H1 (cell line): ENCODE measurements around the gene TNFRSF8. TPM values are rescaled to one million over a fixed set of nuclear protein-coding genes. Genes with fewer than 3 reads are reported as not detected.

Experiments
- CTCF ChIA-PET: fragments of 300-600 bp; sonication (Branson Sonifier 250); formaldehyde crosslinking; loops from one replicate; lab custom pipeline; 2021; ENCODE audit not compliant: partially characterized antibody; lab: Charles Lee
- POLR2A ChIA-PET: fragments of 300-600 bp; sonication (Branson Sonifier 250); formaldehyde crosslinking; loops from one replicate; lab custom pipeline; 2021; ENCODE audit warnings: inconsistent platforms; ENCODE audit not compliant: partially characterized antibody; lab: Charles Lee
- DNase-seq, 2 experiments: peaks; one replicate each; pipeline versions ENCODE4 v3.0.0 to v3.0.0-alpha.2; 2010 to 2022; ENCODE audit warnings: low spot score in 2 of 2, low read depth in 1 of 2, mixed read lengths in 1 of 2
- FAIRE-seq: peaks from 2 replicates; lab custom pipeline; 2011; peaks lifted over from hg19 to GRCh38; lab: Jason Lieb, UNC
- H2AFZ ChIP-seq: 2 replicates; pipeline ENCODE4 v1.8.1; 2012; ENCODE audit warnings: low read length, inconsistent platforms
- H2AK5ac ChIP-seq: 2 replicates; pipeline ENCODE4 v1.6.1; 2013; ENCODE audit warnings: low read depth, low read length
- H2BK120ac ChIP-seq: replicated peaks from 2 replicates; pipeline ENCODE3; 2013; ENCODE audit warnings: low read depth, low read length, inconsistent platforms
- H2BK12ac ChIP-seq: 2 replicates; pipeline ENCODE4 v1.6.1; 2013; ENCODE audit warnings: low read depth, low read length
- H2BK15ac ChIP-seq: 2 replicates; pipeline ENCODE4 v1.6.1; 2013; ENCODE audit warnings: low read length
- H2BK20ac ChIP-seq: 2 replicates; pipeline ENCODE4 v1.6.1; 2013; ENCODE audit warnings: low read length
- H2BK5ac ChIP-seq: 2 replicates; pipeline ENCODE4 v1.6.1; 2013; ENCODE audit warnings: low read depth, low read length
- H3K14ac ChIP-seq: 2 replicates; pipeline ENCODE4 v1.6.1; 2013; ENCODE audit warnings: inconsistent platforms; ENCODE audit not compliant: insufficient read length
- H3K18ac ChIP-seq: 2 replicates; pipeline ENCODE4 v1.6.1; 2013; ENCODE audit warnings: low read length; ENCODE audit errors: extremely low read depth
- H3K23ac ChIP-seq: 2 replicates; pipeline ENCODE4 v1.6.1; 2013; ENCODE audit warnings: inconsistent platforms; ENCODE audit not compliant: insufficient read length
- H3K23me2 ChIP-seq: 2 replicates; pipeline ENCODE4 v1.6.1; 2013; ENCODE audit warnings: low read depth, low read length
- H3K27ac ChIP-seq: 2 replicates; pipeline ENCODE4 v1.6.1; 2011; ENCODE audit warnings: low read depth, low read length, inconsistent platforms
- H3K27me3 ChIP-seq, 4 experiments: replicated peaks in 1 of 4; 1 replicate in 1 of 4; 2 replicates in 3 of 4; pipeline versions ENCODE4 v1.6.1 to v1.8.1; 2011 to 2013; ENCODE audit warnings: low read length in 3 of 4, mild to moderate bottlenecking in 3 of 4, inconsistent platforms in 2 of 4, mixed read lengths in 2 of 4, moderate library complexity in 1 of 4; ENCODE audit not compliant: control insufficient read depth in 3 of 4, insufficient read depth in 3 of 4; ENCODE audit errors: extremely low read depth in 1 of 4
- H3K36me3 ChIP-seq, 4 experiments: 2 replicates each; pipeline versions ENCODE4 v1.6.1 to v1.8.1; 2011 to 2013; ENCODE audit warnings: mild to moderate bottlenecking in 4 of 4, low read length in 3 of 4, moderate library complexity in 2 of 4, control low read depth in 1 of 4, inconsistent platforms in 1 of 4; ENCODE audit not compliant: insufficient read depth in 4 of 4, control insufficient read depth in 2 of 4
- H3K4ac ChIP-seq: replicated peaks from 2 replicates; pipeline ENCODE3; 2013; ENCODE audit warnings: low read length, low read depth, mixed read lengths, inconsistent platforms; ENCODE audit not compliant: insufficient read length
- H3K4me1 ChIP-seq, 4 experiments: replicated peaks in 1 of 4; 1 replicate in 1 of 4; 2 replicates in 3 of 4; pipeline versions ENCODE4 v1.6.1 to v1.8.1; 2011 to 2013; ENCODE audit warnings: low read length in 3 of 4, inconsistent platforms in 2 of 4, mixed read lengths in 1 of 4; ENCODE audit not compliant: insufficient read depth in 4 of 4, control insufficient read depth in 3 of 4
- H3K4me2 ChIP-seq, 2 experiments: 2 replicates each; pipeline versions ENCODE4 v1.6.1 to v1.8.1; 2011 to 2013; ENCODE audit warnings: low read depth in 2 of 2, low read length in 2 of 2, control low read depth in 1 of 2, inconsistent platforms in 1 of 2, mild to moderate bottlenecking in 1 of 2; ENCODE audit not compliant: insufficient read depth in 1 of 2
- H3K4me3 ChIP-seq, 4 experiments: fragments of 200-600, 300-600 bp in 1 of 4; sonication (generic), shearing (Covaris generic), sonication (Bioruptor Twin) in 1 of 4; 2 replicates each; pipeline versions ENCODE4 v1.5.1 to v1.8.1; 2011 to 2016; ENCODE audit warnings: low read length in 4 of 4, low read depth in 3 of 4, control low read depth in 2 of 4, inconsistent platforms in 2 of 4, mild to moderate bottlenecking in 2 of 4, mixed read lengths in 1 of 4, moderate library complexity in 1 of 4; ENCODE audit not compliant: insufficient read depth in 2 of 4; ENCODE audit errors: extremely low read depth in 1 of 4
- H3K56ac ChIP-seq: replicated peaks from 2 replicates; pipeline ENCODE3; 2013; ENCODE audit warnings: low read depth, mild to moderate bottlenecking, mixed read lengths, low read length, inconsistent platforms; ENCODE audit not compliant: insufficient read length
- H3K79me1 ChIP-seq: 2 replicates; pipeline ENCODE4 v1.6.1; 2013; ENCODE audit warnings: low read depth, low read length, control low read depth
- H3K79me2 ChIP-seq, 2 experiments: 2 replicates each; pipeline versions ENCODE4 v1.6.1 to v1.8.1; 2012 to 2013; ENCODE audit warnings: low read length in 2 of 2, mild to moderate bottlenecking in 2 of 2, inconsistent platforms in 1 of 2; ENCODE audit not compliant: insufficient read depth in 2 of 2, control insufficient read depth in 1 of 2
- H3K9ac ChIP-seq, 4 experiments: replicated peaks in 1 of 4; 1 replicate in 1 of 4; 2 replicates in 3 of 4; pipeline versions ENCODE4 v1.6.1 to v1.8.1; 2011 to 2013; ENCODE audit warnings: low read depth in 3 of 4, low read length in 3 of 4, control low read depth in 2 of 4, mild to moderate bottlenecking in 2 of 4, moderate library complexity in 2 of 4, inconsistent platforms in 1 of 4; ENCODE audit errors: extremely low read depth in 1 of 4
- H3K9me3 ChIP-seq, 2 experiments: 2 replicates each; pipeline versions ENCODE4 v1.6.1 to v1.8.1; 2012 to 2013; ENCODE audit warnings: mild to moderate bottlenecking in 2 of 2, moderate library complexity in 2 of 2, control low read depth in 1 of 2, inconsistent platforms in 1 of 2, low read depth in 1 of 2, low read length in 1 of 2, mixed read lengths in 1 of 2; ENCODE audit not compliant: insufficient read depth in 2 of 2
- H4K20me1 ChIP-seq, 2 experiments: replicated peaks in 1 of 2; 2 replicates each; pipeline versions ENCODE3 to v1.8.1; 2011 to 2013; ENCODE audit warnings: inconsistent platforms in 2 of 2, low read length in 2 of 2, mild to moderate bottlenecking in 1 of 2; ENCODE audit not compliant: insufficient read depth in 2 of 2, control insufficient read depth in 1 of 2
- H4K5ac ChIP-seq: 2 replicates; pipeline ENCODE4 v1.6.1; 2013; ENCODE audit warnings: low read length, low read depth, mixed read lengths, inconsistent platforms; ENCODE audit not compliant: insufficient read length
- H4K8ac ChIP-seq: 2 replicates; pipeline ENCODE4 v1.8.0; 2013; ENCODE audit warnings: mild to moderate bottlenecking, moderate library complexity, low read length, inconsistent platforms; ENCODE audit not compliant: insufficient read depth; ENCODE audit errors: extremely low read depth
- H4K91ac ChIP-seq: replicated peaks from 2 replicates; pipeline ENCODE3; 2013; ENCODE audit warnings: low read length, mixed read lengths, inconsistent platforms; ENCODE audit not compliant: insufficient read length
- BRCA1 ChIP-seq: IDR thresholded peaks from 2 replicates; pipeline ENCODE4 v1.6.1; 2012; ENCODE audit warnings: low read depth, low read length, improper control_type of control experiment
- E2F6 ChIP-seq: IDR thresholded peaks from 2 replicates; pipeline ENCODE4 v1.6.1; 2012; ENCODE audit warnings: inconsistent platforms
- GTF2F1 ChIP-seq: IDR thresholded peaks from 2 replicates; pipeline ENCODE4 v1.6.1; 2012; ENCODE audit warnings: low read depth, low read length, improper control_type of control experiment, borderline replicate concordance
- JUN ChIP-seq: IDR thresholded peaks from 2 replicates; pipeline ENCODE4 v1.6.1; 2011; ENCODE audit warnings: low read depth, mild to moderate bottlenecking, improper control_type of control experiment, low read length
- PHF8 ChIP-seq: fragments of 200-600 bp; sonication (generic); conservative IDR thresholded peaks from 2 replicates; pipeline ENCODE4 v1.7.1; 2012; ENCODE audit warnings: low read depth, mild to moderate bottlenecking, inconsistent platforms, low read length, moderate library complexity
- RAD21 ChIP-seq, 2 experiments: IDR thresholded peaks in 1 of 2; conservative IDR thresholded peaks in 1 of 2; 2 replicates each; pipeline ENCODE4 v1.6.1; 2011; ENCODE audit warnings: low read depth in 2 of 2, low read length in 2 of 2, improper control_type of control experiment in 1 of 2, inconsistent platforms in 1 of 2, mild to moderate bottlenecking in 1 of 2, moderate library complexity in 1 of 2
- RBBP5 ChIP-seq: IDR thresholded peaks from 2 replicates; pipeline ENCODE4 v1.7.1; 2012; ENCODE audit warnings: low read depth, mild to moderate bottlenecking, inconsistent platforms, low read length, moderate library complexity, borderline replicate concordance
- SP2 ChIP-seq: IDR thresholded peaks from 2 replicates; pipeline ENCODE4 v1.6.1; 2012; ENCODE audit warnings: mild to moderate bottlenecking, low read length, inconsistent platforms
- SRF ChIP-seq: IDR thresholded peaks from 2 replicates; pipeline ENCODE4 v1.6.1; 2011; ENCODE audit warnings: mild to moderate bottlenecking, low read depth, low read length, moderate library complexity
- WGBS, 2 experiments: shearing (Covaris generic) in 1 of 2; methylation state at CpG; one replicate each; pipeline versions ENCODE4 v1.1.6 to v1.1.7; 2013 to 2015; ENCODE audit warnings: low lambda C conversion rate in 2 of 2, mixed read lengths in 2 of 2, inconsistent platforms in 1 of 2, low coverage in 1 of 2, missing lambda C conversion rate in 1 of 2; ENCODE audit not compliant: insufficient replicate concordance in 2 of 2, insufficient coverage in 1 of 2, insufficient read length in 1 of 2; ENCODE audit errors: extremely low coverage in 1 of 2, missing lambda C conversion rate in 1 of 2; 5-methylcytosine and 5-hydroxymethylcytosine counted together
- polyA plus RNA-seq, 7 experiments: library from polyadenylated mRNA; depleted of rRNA in 3 of 7; stranded (reverse) in 5 of 7; unstranded in 2 of 7; fragments of >200 nt in 5 of 7; fragments of 200-250 nt in 2 of 7; gene quantifications; 1 replicate in 5 of 7; 2 replicates in 1 of 7; 4 replicates in 1 of 7; pipeline versions ENCODE4 v1.2.1 to v1.2.3, GENCODE V29; 2011 to 2013; ENCODE audit warnings: missing spikeins in 2 of 7, mixed read lengths in 2 of 7
- total RNA-seq: library from RNA; stranded (reverse); fragmentation: NEBNext Ultra II Directional; extraction: Animal tissue kit (Norgen Biotek cat#: 25700); gene quantifications from 2 replicates; pipeline ENCODE4 v1.2.1, GENCODE V29; 2021
- TF ChIP-seq, protein P1 (sequence below): IDR thresholded peaks from 2 replicates; pipeline ENCODE4 v1.6.1; 2012; ENCODE audit warnings: low read length, inconsistent platforms

The TNFRSF8 gene
- total and polyA plus RNA-seq, 2 of the 8 experiments (the other 6 are each of a cell fraction or from before 2014, with no cell fraction given) = 23.2 to 32.7 TPM

DNA sequence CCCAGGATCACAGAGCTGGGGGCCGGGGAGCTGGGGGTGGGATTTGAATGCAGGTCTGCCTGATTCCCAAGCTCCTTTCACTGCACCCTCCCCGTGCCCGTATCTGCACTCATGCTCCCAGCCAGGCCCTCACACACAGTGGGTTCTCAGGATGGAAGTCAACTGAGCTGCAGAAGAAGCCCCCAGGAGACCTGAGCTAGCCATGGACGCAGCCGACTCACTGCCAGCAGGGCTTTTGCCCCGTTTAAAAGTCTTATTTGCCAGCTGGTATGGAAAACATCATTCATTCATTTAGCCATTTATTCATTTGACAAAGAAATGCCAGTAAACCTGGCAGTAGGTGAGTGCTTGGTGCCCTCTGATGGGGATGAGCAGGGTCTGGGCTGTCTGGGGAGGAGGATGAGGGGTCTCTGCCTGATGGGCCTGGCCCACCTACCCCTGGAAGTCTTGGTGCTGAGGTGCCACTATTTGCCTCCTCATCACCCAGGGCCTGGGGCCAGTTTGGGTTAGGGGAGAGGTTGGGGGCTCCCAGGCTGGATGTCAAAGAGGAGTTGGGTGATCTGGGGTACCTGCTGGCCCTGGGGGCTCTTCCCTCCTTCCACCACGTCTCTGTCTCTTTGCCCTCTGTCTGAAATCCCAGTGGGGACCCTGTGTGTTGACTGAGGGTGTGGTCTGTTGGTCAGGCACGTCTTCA is 106.5 kb downstream of the TNFRSF8 start:
- Histone ChIP-seq H4K8ac (no peak overlapping the region), H3K4me1 (peaks cover 0 to 10% (median 5%) of the 10 kb centered on the region in 4 experiments; a peak in 5 of 7 replicates), H4K91ac (no peak overlapping the region), H3K79me2 (no peaks in the 10 kb centered on the region), H2BK12ac (no peak overlapping the region), H2AK5ac (no peak overlapping the region), H2BK120ac (no peak overlapping the region), H3K56ac (no peak overlapping the region), H2AFZ (no peak overlapping the region), H3K4ac (no peak overlapping the region), H3K14ac (no peak overlapping the region), H2BK15ac (no peak overlapping the region), H3K27me3 (peaks cover 3 to 41% (median 29%) of the 10 kb centered on the region in 4 experiments), H4K5ac (no peak overlapping the region), H2BK5ac (no peak overlapping the region), H3K9me3 (no peaks in the 10 kb centered on the region), H3K4me3 (no peak overlapping the region), H3K9ac (no peak overlapping the region), H3K23ac (no peak overlapping the region), H4K20me1 (peaks cover 0 to 2% of the 10 kb centered on the region in 2 experiments), H3K79me1 (no peaks in the 10 kb centered on the region), H3K23me2 (no peaks in the 10 kb centered on the region; the same call in 1 of the 2 replicates), H3K27ac (no peak overlapping the region), H2BK20ac (no peak overlapping the region), H3K4me2 (no peak overlapping the region), H3K18ac (no peak overlapping the region), H3K36me3 (no peaks in the 10 kb centered on the region)
- DNase-seq (no peak), FAIRE-seq (no peak)
- ChIA-PET CTCF (interaction anchor here (0.8 to 2.1 kb wide), 9 partner anchors 8 to 46 kb away, joined by 3 to 10 read pairs (median 4); no protein-coding TSS in a partner anchor), POLR2A (interaction anchor here (2.3 kb wide), 1 partner anchor 10 kb away, joined by 8 read pairs; no protein-coding TSS in a partner anchor)
- WGBS, 2 experiments = 91% methylated on average over 8 of the region's 8 CpGs; no CpG with 5 or more reads in 1 of the 2 experiments
- TF ChIP-seq JUN = no peak
- no peak for TF ChIP-seq GTF2F1
- no peak for TF ChIP-seq RAD21 (IDR thresholded peaks at IDR 0.05 in 1 of 2, conservative IDR thresholded peaks at IDR 0.05 in 1 of 2; ENCODE audit: low read depth in 2 of 2, low read length in 2 of 2)
- no peak for TF ChIP-seq BRCA1
- no peak for TF ChIP-seq E2F6
- TF ChIP-seq RBBP5 = no peak
- TF ChIP-seq, protein P1, sequence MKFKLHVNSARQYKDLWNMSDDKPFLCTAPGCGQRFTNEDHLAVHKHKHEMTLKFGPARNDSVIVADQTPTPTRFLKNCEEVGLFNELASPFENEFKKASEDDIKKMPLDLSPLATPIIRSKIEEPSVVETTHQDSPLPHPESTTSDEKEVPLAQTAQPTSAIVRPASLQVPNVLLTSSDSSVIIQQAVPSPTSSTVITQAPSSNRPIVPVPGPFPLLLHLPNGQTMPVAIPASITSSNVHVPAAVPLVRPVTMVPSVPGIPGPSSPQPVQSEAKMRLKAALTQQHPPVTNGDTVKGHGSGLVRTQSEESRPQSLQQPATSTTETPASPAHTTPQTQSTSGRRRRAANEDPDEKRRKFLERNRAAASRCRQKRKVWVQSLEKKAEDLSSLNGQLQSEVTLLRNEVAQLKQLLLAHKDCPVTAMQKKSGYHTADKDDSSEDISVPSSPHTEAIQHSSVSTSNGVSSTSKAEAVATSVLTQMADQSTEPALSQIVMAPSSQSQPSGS = no peak
- TF ChIP-seq SP2 = no peak
- no peak for TF ChIP-seq PHF8
- no peak for TF ChIP-seq SRF
